Measurements from ENCODE around the gene E2F1. TPM values are rescaled to one million over a fixed set of nuclear protein-coding genes. Genes with fewer than 3 reads are reported as not detected.

Gene E2F1
- total RNA-seq, 2 donors from 2014 or later: 26.9 to 33.7 TPM

- TF ChIP-seq CTCF (conservative IDR thresholded peaks at IDR 0.05): no peak
- DNase-seq: no peak
- 92 to 93% methylated on average over 8 to 11 of the region's 11 CpGs for WGBS, 2 experiments (ENCODE audit: insufficient coverage in 1 of 2, insufficient read length in 1 of 2)
- H3K27ac ChIP-seq (ENCODE audit: low read depth, low read length): no peak overlapping the region
- no peak overlapping the region for H3K9ac ChIP-seq (ENCODE audit: extremely low read depth, low read length, poor library complexity, severe bottlenecking)
- peaks cover 17% of the 10 kb centered on the region for H3K36me3 Mint-ChIP-seq (ENCODE audit: low read depth)
- no peaks in the 10 kb centered on the region for H3K4me1 ChIP-seq (ENCODE audit: control insufficient read depth, insufficient read depth, low read length)
- H3K27me3 Mint-ChIP-seq (ENCODE audit: insufficient read depth): no peaks in the 10 kb centered on the region
- H3K9me3 Mint-ChIP-seq: no peaks in the 10 kb centered on the region
- no peaks in the 10 kb centered on the region for H3K9me3 ChIP-seq (ENCODE audit: control insufficient read depth, low read length)
- peaks cover 11% of the 10 kb centered on the region for H3K36me3 ChIP-seq (ENCODE audit: control insufficient read depth, insufficient read depth, low read length)
- no peak overlapping the region for H3K27ac Mint-ChIP-seq
- no peaks in the 10 kb centered on the region for H3K27me3 ChIP-seq (ENCODE audit: control insufficient read depth, insufficient read depth, low read length, poor library complexity, severe bottlenecking)
- H3K4me3 Mint-ChIP-seq: no peak overlapping the region
- no peak overlapping the region for H3K4me3 ChIP-seq (ENCODE audit: low read length)
- H3K4me1 Mint-ChIP-seq: peaks cover 14% of the 10 kb centered on the region
Observed at GRCh38 chr20:33650111-33650752, 36.0 kb downstream of the E2F1 start.

- H3K9ac ChIP-seq (ENCODE audit: extremely low read depth, low read length, poor library complexity, severe bottlenecking): no peak overlapping the region
- Mint-ChIP-seq H3K27me3 (ENCODE audit: insufficient read depth) (no peaks in the 10 kb centered on the region), H3K4me3 (no peak overlapping the region), H3K9me3 (no peaks in the 10 kb centered on the region), H3K4me1 (peaks cover 14% of the 10 kb centered on the region), H3K27ac (no peak overlapping the region), H3K36me3 (ENCODE audit: low read depth) (peaks cover 27% of the 10 kb centered on the region)
- DNase-seq: no peak
- H3K36me3 ChIP-seq (ENCODE audit: control insufficient read depth, insufficient read depth, low read length): peaks cover 20% of the 10 kb centered on the region
- H3K9me3 ChIP-seq (ENCODE audit: control insufficient read depth, low read length): no peaks in the 10 kb centered on the region
- H3K4me1 ChIP-seq (ENCODE audit: control insufficient read depth, insufficient read depth, low read length): no peaks in the 10 kb centered on the region
- WGBS, 2 experiments (ENCODE audit: insufficient coverage in 1 of 2, insufficient read length in 1 of 2): 94 to 97% methylated on average over 18 to 19 of the region's 19 CpGs
- TF ChIP-seq CTCF (conservative IDR thresholded peaks at IDR 0.05): no peak
- H3K27me3 ChIP-seq (ENCODE audit: control insufficient read depth, insufficient read depth, low read length, poor library complexity, severe bottlenecking): no peaks in the 10 kb centered on the region
- peak overlapping the region; percentile 36 for H3K27ac ChIP-seq (ENCODE audit: low read depth, low read length)
- no peak overlapping the region for H3K4me3 ChIP-seq (ENCODE audit: low read length)
Observed at GRCh38 chr20:33649201-33649681, 36.9 kb downstream of the E2F1 start.

- Histone ChIP-seq H3K4me1 (ENCODE audit: control insufficient read depth, insufficient read depth, low read length) (no peaks in the 10 kb centered on the region), H3K27me3 (ENCODE audit: control insufficient read depth, insufficient read depth, low read length, poor library complexity, severe bottlenecking) (no peaks in the 10 kb centered on the region), H3K4me3 (ENCODE audit: low read length) (no peak overlapping the region), H3K36me3 (ENCODE audit: control insufficient read depth, insufficient read depth, low read length) (peaks cover 25% of the 10 kb centered on the region), H3K9ac (ENCODE audit: extremely low read depth, low read length, poor library complexity, severe bottlenecking) (no peak overlapping the region), H3K9me3 (ENCODE audit: control insufficient read depth, low read length) (no peaks in the 10 kb centered on the region), H3K27ac (ENCODE audit: low read depth, low read length) (no peak overlapping the region)
- peaks cover 8% of the 10 kb centered on the region for H3K4me1 Mint-ChIP-seq
- 94 to 98% methylated on average over 10 to 14 of the region's 14 CpGs for WGBS, 2 experiments (ENCODE audit: insufficient coverage in 1 of 2, insufficient read length in 1 of 2)
- TF ChIP-seq CTCF (conservative IDR thresholded peaks at IDR 0.05): no peak
- no peaks in the 10 kb centered on the region for H3K27me3 Mint-ChIP-seq (ENCODE audit: insufficient read depth)
- H3K36me3 Mint-ChIP-seq (ENCODE audit: low read depth): peaks cover 30% of the 10 kb centered on the region
- no peaks in the 10 kb centered on the region for H3K9me3 Mint-ChIP-seq
- H3K27ac Mint-ChIP-seq: no peak overlapping the region
- no peak for DNase-seq
- no peak overlapping the region for H3K4me3 Mint-ChIP-seq
Observed at GRCh38 chr20:33648396-33649004, 37.7 kb downstream of the E2F1 start.
